Lower leg skin (tissue), 3 donors: Measurements from ENCODE around the gene KRT27.

ENCODE experiments used
- POLR2A ChIP-seq, 2 donors: fragments of 450-650 bp; IDR thresholded peaks; one replicate each; pipeline ENCODE4 v1.6.1; 2016 to 2017; ENCODE audit warnings: antibody characterized with exemption in 2 of 2, mild to moderate bottlenecking in 1 of 2, moderate library complexity in 1 of 2
- TF ChIP-seq, protein P1 (sequence below), 3 donors: fragments of 450-650 bp; IDR thresholded peaks; one replicate each; pipeline ENCODE4 v1.5.1; 2016; ENCODE audit warnings: antibody characterized with exemption in 3 of 3, mild to moderate bottlenecking in 3 of 3, moderate library complexity in 2 of 3

GRCh38 chr17:40827746-40828453 lies 45.5 kb upstream of the KRT27 start:
- TF ChIP-seq, protein P1, sequence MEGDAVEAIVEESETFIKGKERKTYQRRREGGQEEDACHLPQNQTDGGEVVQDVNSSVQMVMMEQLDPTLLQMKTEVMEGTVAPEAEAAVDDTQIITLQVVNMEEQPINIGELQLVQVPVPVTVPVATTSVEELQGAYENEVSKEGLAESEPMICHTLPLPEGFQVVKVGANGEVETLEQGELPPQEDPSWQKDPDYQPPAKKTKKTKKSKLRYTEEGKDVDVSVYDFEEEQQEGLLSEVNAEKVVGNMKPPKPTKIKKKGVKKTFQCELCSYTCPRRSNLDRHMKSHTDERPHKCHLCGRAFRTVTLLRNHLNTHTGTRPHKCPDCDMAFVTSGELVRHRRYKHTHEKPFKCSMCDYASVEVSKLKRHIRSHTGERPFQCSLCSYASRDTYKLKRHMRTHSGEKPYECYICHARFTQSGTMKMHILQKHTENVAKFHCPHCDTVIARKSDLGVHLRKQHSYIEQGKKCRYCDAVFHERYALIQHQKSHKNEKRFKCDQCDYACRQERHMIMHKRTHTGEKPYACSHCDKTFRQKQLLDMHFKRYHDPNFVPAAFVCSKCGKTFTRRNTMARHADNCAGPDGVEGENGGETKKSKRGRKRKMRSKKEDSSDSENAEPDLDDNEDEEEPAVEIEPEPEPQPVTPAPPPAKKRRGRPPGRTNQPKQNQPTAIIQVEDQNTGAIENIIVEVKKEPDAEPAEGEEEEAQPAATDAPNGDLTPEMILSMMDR (IDR thresholded peaks at IDR 0.05): no peak
- TF ChIP-seq POLR2A (IDR thresholded peaks at IDR 0.05): no peak
